Measurements from ENCODE around the gene EPAS1.

DNA sequence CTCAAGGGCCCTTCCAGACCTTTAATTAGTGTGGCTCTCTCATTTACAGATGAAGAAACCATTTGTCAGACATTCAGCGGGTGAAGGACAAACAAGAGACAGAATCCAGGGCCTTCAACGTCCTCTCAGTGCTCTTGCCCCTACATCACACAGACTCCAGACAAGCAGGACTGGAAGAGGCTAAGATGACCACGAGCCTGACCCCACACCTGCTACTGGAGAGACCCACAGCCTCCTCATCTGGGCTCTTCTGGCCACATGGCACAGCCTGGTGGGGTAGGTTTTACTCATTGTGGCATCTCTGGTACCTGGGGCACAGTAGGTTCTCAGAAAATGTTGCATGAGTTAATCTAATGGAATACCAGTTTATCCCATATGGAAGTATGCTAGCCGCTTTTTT is 112.5 kb downstream of the EPAS1 start:
- no peak for TF ChIP-seq POLR2A (IDR thresholded peaks at IDR 0.05; ENCODE audit: low read length)
- no peak for TF ChIP-seq GATA1 (IDR thresholded peaks at IDR 0.05; ENCODE audit: low read depth, low read length)

Data from erythroblast (primary cell).